DOHH2 (cell line): ENCODE results near the gene FABP1.

Experiments
- CTCF ChIP-seq: fragments of 200-600 bp; sonication (generic); IDR thresholded peaks from one replicate; pipeline ENCODE4 v1.5.1; 2014; ENCODE audit warnings: antibody characterized with exemption, mild to moderate bottlenecking, low read depth, low read length; ENCODE audit not compliant: poor library complexity, severe bottlenecking
- EZH2phosphoT487 ChIP-seq: fragments of 200-600 bp; sonication (generic); IDR thresholded peaks from 2 replicates; pipeline ENCODE4 v1.6.1; 2017; ENCODE audit warnings: borderline replicate concordance, mild to moderate bottlenecking, antibody characterized with exemption, low read length, moderate library complexity, mixed read lengths

- TF ChIP-seq CTCF: no peak
- no peak for TF ChIP-seq EZH2phosphoT487
These were observed 6.2 kb downstream of the FABP1 start for GRCh38 chr2:88121678-88122077.
